Measurements from ENCODE around the gene TRERF1. TPM values are rescaled to one million over a fixed set of nuclear protein-coding genes. Genes with fewer than 3 reads are reported as not detected.

The TRERF1 gene
- total and polyA plus RNA-seq, 2 experiments from 2014 or later = 11.2 to 20.6 TPM

- TF ChIP-seq REST (IDR thresholded peaks at IDR 0.05; ENCODE audit: unreplicated experiment) (no peak), ZNF114 (CRISPR knock-in tag; IDR thresholded peaks at IDR 0.05) (no peak), ZNF331 (CRISPR knock-in tag; IDR thresholded peaks at IDR 0.05; ENCODE audit: low read depth) (no peak), EZH2 (IDR thresholded peaks at IDR 0.05; ENCODE audit: low read depth, unreplicated experiment) (no peak), STAT1 (IDR thresholded peaks at IDR 0.05; ENCODE audit: unreplicated experiment) (no peak), CREB1 (CRISPR knock-in tag; IDR thresholded peaks at IDR 0.05; ENCODE audit: low read depth) (no peak), NANOG (IDR thresholded peaks at IDR 0.05; ENCODE audit: borderline replicate concordance) (no peak), ETS1 (IDR thresholded peaks at IDR 0.05) (no peak)
Measured at GRCh38 chr6:42390228-42390934, 61.3 kb downstream of the TRERF1 start (continued).

DNA sequence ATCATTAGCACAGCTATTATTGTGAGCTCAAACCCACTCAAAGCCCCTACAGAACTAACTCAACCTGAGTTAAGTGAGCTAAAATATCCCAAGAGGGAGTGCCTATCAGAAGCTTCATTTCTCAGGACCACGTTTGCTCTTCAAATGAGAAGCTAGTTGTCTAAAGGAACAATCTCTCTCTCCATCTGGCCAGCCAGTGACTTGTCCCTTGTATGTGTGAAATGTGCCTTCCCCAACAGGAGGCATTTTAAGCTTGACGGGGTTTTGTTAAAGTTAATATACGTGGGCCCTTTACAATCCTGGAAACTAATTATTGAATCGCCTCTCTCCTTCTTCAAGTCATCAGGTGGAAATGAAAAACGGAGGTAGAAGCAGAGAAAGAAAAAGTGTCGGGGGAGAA is 62.0 kb downstream of the TRERF1 start:
- TF ChIP-seq EZH2phosphoT487 (IDR thresholded peaks at IDR 0.05; ENCODE audit: unreplicated experiment) = no peak
- TF ChIP-seq ZNF331 (CRISPR knock-in tag; IDR thresholded peaks at IDR 0.05; ENCODE audit: low read depth) = no peak
- Histone ChIP-seq H3K4me2 (0 out of 2 replicates have a peak overlapping the region, but pooled peaks have one; percentile 1), H3K27me3 (ENCODE audit: insufficient read depth) (no peaks in the 10 kb centered on the region), H3K36me3 (ENCODE audit: insufficient read depth) (no peaks in the 10 kb centered on the region), H2AFZ (no peak overlapping the region), H3K4me1 (ENCODE audit: insufficient read depth) (peaks cover 34% of the 10 kb centered on the region), H4K20me1 (replicated peaks; ENCODE audit: insufficient read depth) (peaks cover 84% of the 10 kb centered on the region), H3K79me2 (replicated peaks; ENCODE audit: insufficient read depth) (peaks cover 100% of the 10 kb centered on the region), H3K4me3 (no peak overlapping the region), H3K27ac (ENCODE audit: low read depth) (no peak overlapping the region), H3K9me2 (ENCODE audit: insufficient read depth) (no peaks in the 10 kb centered on the region; the same call in 1 of the 2 replicates), H3F3A (replicated peaks; ENCODE audit: low read depth) (no peaks in the 10 kb centered on the region)
- Mint-ChIP-seq H3K9me3 (no peaks in the 10 kb centered on the region), H3K27me3 (ENCODE audit: insufficient read depth, low read depth, poor library complexity) (peaks cover 9% of the 10 kb centered on the region), H3K4me1 (peaks cover 64% of the 10 kb centered on the region), H3K27ac (no peak overlapping the region; the same call in 1 of the 2 replicates), H3K36me3 (ENCODE audit: low read depth) (peaks cover 5% of the 10 kb centered on the region; the same call in 2 of the 3 replicates), H3K4me3 (no peak overlapping the region; the same call in 2 of the 3 replicates)
- DNase-seq (ENCODE audit: low spot score) = no peak
- no peak for ATAC-seq

Measured in GM23338 (cell line).